Natural killer cell (primary cell): ENCODE data around the gene DOCK6. TPM values are rescaled to one million over a fixed set of nuclear protein-coding genes. Genes with fewer than 3 reads are reported as not detected.

ENCODE experiments used
- ATAC-seq, 3 donors: fragments of 150-1000 bp in 2 of 3; fragments of 200-7000 bp in 1 of 3; cut with Tn5 transposase; 1 replicate in 1 of 3; 2 replicates in 2 of 3; pipeline ENCODE4 v1.10.0; 2021; ENCODE audit warnings: mild to moderate bottlenecking in 2 of 3, moderate library complexity in 2 of 3
- DNase-seq, 2 donors: peaks; one replicate each; pipeline versions ENCODE4 v3.0.0 to v3.0.0-alpha.2; 2013 to 2021; ENCODE audit warnings: mixed read lengths in 1 of 2
- H3K27ac ChIP-seq: one replicate; pipeline ENCODE4 v1.5.1; 2013; ENCODE audit warnings: mild to moderate bottlenecking, low read length
- H3K27me3 ChIP-seq: one replicate; pipeline ENCODE4 v1.6.1; 2013; ENCODE audit warnings: low read length; ENCODE audit not compliant: control insufficient read depth, insufficient read depth
- H3K36me3 ChIP-seq: one replicate; pipeline ENCODE4 v1.6.1; 2013; ENCODE audit warnings: low read length; ENCODE audit not compliant: control insufficient read depth, insufficient read depth
- H3K4me1 ChIP-seq: one replicate; pipeline ENCODE4 v1.6.1; 2013; ENCODE audit warnings: low read length; ENCODE audit not compliant: control insufficient read depth, insufficient read depth
- H3K4me3 ChIP-seq: one replicate; pipeline ENCODE4 v1.5.1; 2013; ENCODE audit warnings: low read length
- H3K9me3 ChIP-seq: one replicate; pipeline ENCODE4 v1.6.1; 2013; ENCODE audit warnings: low read length; ENCODE audit not compliant: control insufficient read depth, insufficient read depth
- H3K27ac Mint-ChIP-seq, 2 donors: one replicate each; pipeline ENCODE4 v1.8.0; 2022; ENCODE audit warnings: mild to moderate bottlenecking in 2 of 2, mixed read lengths in 2 of 2, moderate library complexity in 1 of 2
- H3K27me3 Mint-ChIP-seq, 2 donors: one replicate each; pipeline ENCODE4 v1.8.0; 2022; ENCODE audit warnings: low read depth in 2 of 2, mixed read lengths in 2 of 2
- H3K36me3 Mint-ChIP-seq: one replicate; pipeline ENCODE4 v1.8.0; 2022; ENCODE audit warnings: mixed read lengths
- H3K4me1 Mint-ChIP-seq, 2 donors: one replicate each; pipeline ENCODE4 v1.8.0; 2022; ENCODE audit warnings: mixed read lengths in 2 of 2
- H3K4me3 Mint-ChIP-seq: one replicate; pipeline ENCODE4 v1.8.0; 2022; ENCODE audit warnings: mild to moderate bottlenecking, moderate library complexity, mixed read lengths
- H3K9me3 Mint-ChIP-seq, 2 donors: one replicate each; pipeline ENCODE4 v1.8.0; 2022; ENCODE audit warnings: mixed read lengths in 2 of 2
- CTCF ChIP-seq: fragments of 200-600 bp; IDR thresholded peaks from one replicate; pipeline ENCODE4 v1.8.0; 2022; ENCODE audit warnings: antibody characterized with exemption
- WGBS: methylation state at CpG from one replicate; pipeline ENCODE4 v1.1.7; 2013; ENCODE audit warnings: missing lambda C conversion rate; ENCODE audit not compliant: insufficient coverage; 5-methylcytosine and 5-hydroxymethylcytosine counted together
- intact Hi-C: fragments of 100-400 bp; cut with micrococcal nuclease; formaldehyde crosslinking; loops from one replicate; pipeline ENCODE4 v1.14.2; 2022
- total RNA-seq, 4 donors: library from RNA; stranded (reverse); fragments of 120-200 nt in 1 of 4; gene quantifications; one replicate each; pipeline versions ENCODE4 v1.2.3 to v1.2.4, GENCODE V29; 2013 to 2022

The DOCK6 gene
- total RNA-seq, 3 donors from 2014 or later (not counting 1 experiment from before 2014, with no cell fraction given), result 0.82 to 2.3 (median 0.86) TPM

- Mint-ChIP-seq H3K4me1 (no peaks in the 10 kb centered on the region), H3K27ac (no peak overlapping the region), H3K4me3 (no peak overlapping the region), H3K9me3 (no peaks in the 10 kb centered on the region), H3K27me3 (no peaks in the 10 kb centered on the region), H3K36me3 (no peaks in the 10 kb centered on the region)
- Histone ChIP-seq H3K27me3 (no peaks in the 10 kb centered on the region), H3K27ac (no peak overlapping the region), H3K9me3 (no peaks in the 10 kb centered on the region), H3K4me3 (no peak overlapping the region), H3K36me3 (no peaks in the 10 kb centered on the region), H3K4me1 (no peaks in the 10 kb centered on the region)
- ATAC-seq (no peak), DNase-seq (no peak)
- TF ChIP-seq CTCF, result no peak
- intact Hi-C loops, result no loop called here
- WGBS, result 76% methylated on average over 8 of the region's 8 CpGs
Observed at GRCh38 chr19:11173516-11174155, 88.7 kb downstream of the DOCK6 start.

GRCh38 chr19:11172576-11172975 is 89.7 kb downstream of the DOCK6 start:
- H3K27ac ChIP-seq, result no peak overlapping the region
- 87% methylated on average over 6 of the region's 6 CpGs for WGBS
- H3K27me3 Mint-ChIP-seq, result no peaks in the 10 kb centered on the region
- no peak overlapping the region for H3K4me3 Mint-ChIP-seq
- no peaks in the 10 kb centered on the region for H3K4me1 ChIP-seq
- intact Hi-C loops, result no loop called here
- no peaks in the 10 kb centered on the region for H3K36me3 Mint-ChIP-seq
- H3K4me3 ChIP-seq, result no peak overlapping the region
- no peak for DNase-seq
- no peaks in the 10 kb centered on the region for H3K36me3 ChIP-seq
- no peaks in the 10 kb centered on the region for H3K9me3 Mint-ChIP-seq
- H3K27me3 ChIP-seq, result no peaks in the 10 kb centered on the region
- no peak for ATAC-seq
- H3K4me1 Mint-ChIP-seq, result no peaks in the 10 kb centered on the region
- TF ChIP-seq CTCF, result no peak
- no peak overlapping the region for H3K27ac Mint-ChIP-seq
- H3K9me3 ChIP-seq, result no peaks in the 10 kb centered on the region

GRCh38 chr19:11171144-11171543 is 91.2 kb downstream of the DOCK6 start:
- TF ChIP-seq CTCF, result no peak
- ATAC-seq, result no peak
- Histone ChIP-seq H3K4me1 (no peaks in the 10 kb centered on the region), H3K4me3 (no peak overlapping the region), H3K27me3 (no peaks in the 10 kb centered on the region), H3K9me3 (no peaks in the 10 kb centered on the region), H3K36me3 (no peaks in the 10 kb centered on the region), H3K27ac (no peak overlapping the region)
- Mint-ChIP-seq H3K27me3 (no peaks in the 10 kb centered on the region), H3K27ac (no peak overlapping the region), H3K4me1 (no peaks in the 10 kb centered on the region), H3K4me3 (no peak overlapping the region), H3K9me3 (no peaks in the 10 kb centered on the region), H3K36me3 (no peaks in the 10 kb centered on the region)
- DNase-seq, result no peak
- intact Hi-C loops, result no loop called here
- 94% methylated on average over 5 of the region's 5 CpGs for WGBS
